ENCODE data around the gene EPN1.
"Not testable (repeated sequence)": the region's sequence is repeated elsewhere in the genome, so short reads cannot be mapped to it uniquely, and the experiment has no call there.

The EPN1 gene

GRCh38 chr19:55738302-55738701 is 63.3 kb downstream of the EPN1 start, which contains the start of gene NLRP9:
TSS of gene NLRP9 (minus strand) at chr19:55738402. CDS start at chr19:55738374, 28 bp downstream.
- Histone ChIP-seq H3K36me3 (ENCODE audit: insufficient read depth, low read length) (no peaks in the 10 kb centered on the region), H3K27ac (ENCODE audit: low read depth, low read length) (no peak within 1 kb of the TSS), H3K27me3 (ENCODE audit: insufficient read depth, low read length) (no peaks in the 10 kb centered on the region), H3K4me1 (ENCODE audit: control insufficient read depth, insufficient read depth, low read length, unreplicated experiment) (no peaks in the 10 kb centered on the region), H3K4me3 (ENCODE audit: low read depth, low read length) (no peak within 1 kb of the TSS), H2AFZ (ENCODE audit: low read length, unreplicated experiment) (no peak within 1 kb of the TSS), H3K79me2 (ENCODE audit: control insufficient read depth, insufficient read depth, low read length, unreplicated experiment) (no peaks in the 10 kb centered on the region)

GRCh38 chr19:55750715-55751114 is 75.7 kb downstream of the EPN1 start:
- no peaks in the 10 kb centered on the region for H3K27me3 ChIP-seq (ENCODE audit: insufficient read depth, low read length)
- H3K27ac ChIP-seq (ENCODE audit: low read depth, low read length) = no peak overlapping the region
- H3K79me2 ChIP-seq (ENCODE audit: control insufficient read depth, insufficient read depth, low read length, unreplicated experiment) = no peaks in the 10 kb centered on the region
- H3K36me3 ChIP-seq (ENCODE audit: insufficient read depth, low read length) = no peaks in the 10 kb centered on the region
- no peaks in the 10 kb centered on the region for H3K4me1 ChIP-seq (ENCODE audit: control insufficient read depth, insufficient read depth, low read length, unreplicated experiment)
- no peak overlapping the region for H2AFZ ChIP-seq (ENCODE audit: low read length, unreplicated experiment)
- H3K4me3 ChIP-seq (ENCODE audit: low read depth, low read length) = no peak overlapping the region

- H3K4me1 ChIP-seq (ENCODE audit: control insufficient read depth, insufficient read depth, low read length, unreplicated experiment) = no peaks in the 10 kb centered on the region
- no peaks in the 10 kb centered on the region for H3K27me3 ChIP-seq (ENCODE audit: insufficient read depth, low read length)
- no peaks in the 10 kb centered on the region for H3K79me2 ChIP-seq (ENCODE audit: control insufficient read depth, insufficient read depth, low read length, unreplicated experiment)
- no peaks in the 10 kb centered on the region for H3K36me3 ChIP-seq (ENCODE audit: insufficient read depth, low read length)
- H3K27ac ChIP-seq (ENCODE audit: low read depth, low read length) = no peak overlapping the region
- H3K4me3 ChIP-seq (ENCODE audit: low read depth, low read length) = no peak overlapping the region
- H2AFZ ChIP-seq (ENCODE audit: low read length, unreplicated experiment) = no peak overlapping the region
These were observed 78.4 kb downstream of the EPN1 start for GRCh38 chr19:55753401-55753800.

GRCh38 chr19:55756808-55757207 is 81.8 kb downstream of the EPN1 start:
- H2AFZ ChIP-seq (ENCODE audit: low read length, unreplicated experiment); H3K36me3 ChIP-seq (ENCODE audit: insufficient read depth, low read length); H3K27ac ChIP-seq (ENCODE audit: low read depth, low read length); H3K27me3 ChIP-seq (ENCODE audit: insufficient read depth, low read length); H3K4me1 ChIP-seq (ENCODE audit: control insufficient read depth, insufficient read depth, low read length, unreplicated experiment); H3K79me2 ChIP-seq (ENCODE audit: control insufficient read depth, insufficient read depth, low read length, unreplicated experiment); H3K4me3 ChIP-seq (ENCODE audit: low read depth, low read length): not testable (repeated sequence)

- H3K27me3 ChIP-seq (ENCODE audit: insufficient read depth, low read length); H3K4me1 ChIP-seq (ENCODE audit: control insufficient read depth, insufficient read depth, low read length, unreplicated experiment); H3K27ac ChIP-seq (ENCODE audit: low read depth, low read length); H2AFZ ChIP-seq (ENCODE audit: low read length, unreplicated experiment); H3K36me3 ChIP-seq (ENCODE audit: insufficient read depth, low read length); H3K79me2 ChIP-seq (ENCODE audit: control insufficient read depth, insufficient read depth, low read length, unreplicated experiment); H3K4me3 ChIP-seq (ENCODE audit: low read depth, low read length): not testable (repeated sequence)
These were observed 83.8 kb downstream of the EPN1 start, which contains the start of gene RFPL4A for GRCh38 chr19:55758797-55759196. TSS of gene RFPL4A (plus strand) at chr19:55759097. CDS start at chr19:55761801, 2,704 bp downstream.

All from ACC112 (cell line).